Activated T-helper 9 cell treated with anti-CD3 and anti-CD28 coated beads, Interleukin-2, amount 50 U/mL, for 16 hours (primary cell): ENCODE results near the gene SPATA32.
"Not testable (repeated sequence)": the region's sequence is repeated elsewhere in the genome, so short reads cannot be mapped to it uniquely, and the experiment has no call there.

ENCODE experiments used
- DNase-seq: peaks from one replicate; pipeline ENCODE4 v3.0.0-alpha.2; 2020; ENCODE audit warnings: low read depth

The SPATA32 gene

GRCh38 chr17:45261577-45262515 lies at the start of gene SPATA32:
TSS of gene SPATA32 (minus strand) at chr17:45262094. CDS start at chr17:45262016, 78 bp downstream.
- peak; percentile 39 for DNase-seq

DNA sequence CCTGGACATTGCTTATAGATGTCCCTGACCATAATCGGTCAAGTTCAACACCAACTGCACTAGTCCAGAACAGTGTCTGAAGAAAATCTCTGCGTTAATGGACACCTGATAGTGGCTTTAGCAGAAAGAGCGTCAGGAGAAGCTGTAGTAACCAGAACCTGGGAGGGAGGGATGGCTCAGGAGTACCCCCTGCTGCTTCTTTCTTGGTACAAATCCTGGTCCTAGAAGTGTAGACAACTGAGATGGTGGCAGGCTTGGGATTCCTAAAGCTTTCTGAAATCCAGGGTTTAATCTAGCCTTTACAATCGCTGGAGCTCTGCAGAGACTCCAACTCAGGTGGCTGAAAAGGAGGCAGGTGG lies 49.5 kb upstream of the SPATA32 start:
- no peak for DNase-seq

GRCh38 chr17:45310380-45311324 lies 48.8 kb upstream of the SPATA32 start:
- DNase-seq, result no peak

GRCh38 chr17:45309400-45309799 lies 47.5 kb upstream of the SPATA32 start:
- no peak for DNase-seq

GRCh38 chr17:45308840-45309239 lies 46.9 kb upstream of the SPATA32 start:
- DNase-seq, result no peak

GRCh38 chr17:45308016-45308365 lies 46.1 kb upstream of the SPATA32 start:
- no peak for DNase-seq

- no peak for DNase-seq
These were observed 45.6 kb upstream of the SPATA32 start for GRCh38 chr17:45307290-45308015.

- DNase-seq, result no peak
These were observed 44.7 kb upstream of the SPATA32 start for GRCh38 chr17:45306623-45307022.

DNA sequence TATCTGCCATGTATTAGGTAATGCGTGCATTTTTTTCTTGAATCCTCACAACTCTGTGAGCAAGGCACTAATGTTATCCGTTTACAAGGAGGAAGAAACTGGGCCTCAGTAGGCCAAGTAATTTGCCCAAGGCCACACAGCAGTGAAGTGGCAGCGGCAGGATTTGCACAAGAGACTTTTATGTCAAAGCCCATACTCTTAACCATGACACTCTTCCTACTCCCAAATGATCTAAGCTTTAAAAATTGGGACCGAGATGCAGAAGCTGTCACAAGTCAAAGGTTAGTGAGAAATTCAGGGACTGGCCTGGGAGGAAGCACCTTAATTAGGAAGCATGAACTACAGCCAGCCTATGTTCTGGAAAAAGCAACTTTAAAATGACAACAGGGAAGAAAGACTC lies 44.2 kb upstream of the SPATA32 start:
- no peak for DNase-seq

GRCh38 chr17:45305530-45306087 lies 43.7 kb upstream of the SPATA32 start:
- DNase-seq, result no peak

DNA sequence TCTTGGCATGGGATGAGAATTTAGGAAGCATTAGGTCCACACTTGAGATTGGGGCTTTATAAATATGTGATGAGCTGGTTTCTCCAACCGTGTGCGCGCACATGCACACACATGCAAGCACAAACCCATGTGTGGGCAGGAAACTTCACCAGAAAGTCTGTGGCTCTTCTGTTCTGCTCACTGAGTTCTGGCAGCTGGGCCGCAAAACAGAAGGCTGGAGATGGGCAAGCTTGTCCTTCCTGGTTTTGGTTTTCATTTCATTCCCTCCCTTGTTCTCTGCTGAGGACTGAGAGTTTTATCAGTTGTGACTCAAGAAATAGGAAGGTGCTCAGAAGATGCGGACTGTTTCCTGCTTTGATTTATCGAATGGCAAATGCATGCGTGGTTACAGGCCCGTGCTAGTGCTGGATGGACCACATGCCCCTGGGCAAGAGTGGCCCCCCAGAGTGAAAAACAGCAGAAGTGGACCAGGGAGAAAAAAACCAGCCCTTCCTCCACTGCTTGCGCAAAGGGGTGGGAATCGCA lies 40.8 kb upstream of the SPATA32 start:
- DNase-seq, result no peak

GRCh38 chr17:45302220-45302619 lies 40.3 kb upstream of the SPATA32 start:
- not testable (repeated sequence) for DNase-seq

- DNase-seq, result no peak
These were observed 39.8 kb upstream of the SPATA32 start for GRCh38 chr17:45301674-45302073.

DNA sequence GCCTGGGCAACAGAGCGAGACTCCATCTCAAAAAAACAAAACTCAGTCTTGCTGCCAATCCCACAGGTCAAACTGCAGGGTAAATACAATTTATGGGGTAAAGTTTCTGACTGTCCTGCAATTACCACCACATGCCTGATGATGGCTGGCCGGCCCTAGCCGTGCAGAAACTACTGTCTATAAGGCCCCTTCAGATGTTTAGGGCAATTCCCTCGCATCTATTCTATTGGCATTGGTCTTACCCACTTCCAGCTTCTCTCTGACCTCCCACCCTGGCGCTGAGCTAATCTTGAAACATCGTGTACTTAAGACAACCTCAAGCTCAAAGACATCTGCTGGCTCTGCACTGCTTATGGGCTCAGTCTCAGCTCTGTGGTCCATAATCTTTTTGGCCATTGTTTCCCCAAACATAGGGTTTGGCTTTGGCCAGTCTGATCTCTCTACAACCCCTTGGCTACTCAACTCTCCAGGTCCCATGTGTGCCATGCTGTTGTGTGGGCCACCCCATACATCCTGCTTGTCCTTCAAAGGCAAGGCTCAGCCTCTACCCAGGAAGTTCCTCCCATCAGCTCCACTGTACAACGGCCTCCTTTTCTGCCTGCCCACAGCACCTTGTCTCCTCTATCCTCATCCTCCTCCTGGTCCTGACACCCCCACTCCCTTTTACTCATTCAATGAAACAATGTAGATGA lies 38.3 kb upstream of the SPATA32 start:
- no peak for DNase-seq

DNA sequence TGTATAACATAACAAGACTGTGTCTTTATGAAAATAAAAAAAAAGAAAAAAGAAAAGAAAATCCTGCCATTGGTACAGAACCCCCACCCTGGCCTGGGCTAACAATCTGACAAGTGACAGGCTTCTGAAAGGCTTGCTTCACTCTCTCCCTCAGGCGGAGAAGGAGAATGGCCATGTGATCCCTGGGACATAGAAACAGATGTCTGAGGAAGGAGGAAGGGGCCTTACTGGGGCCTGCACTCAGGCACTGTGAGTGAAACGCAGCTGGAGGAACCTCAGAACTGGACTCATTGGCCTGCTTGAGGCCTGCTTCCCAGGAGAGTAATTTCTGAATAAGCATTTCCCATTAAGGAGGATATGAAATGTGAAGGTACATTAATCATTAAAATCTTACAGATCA lies 37.5 kb upstream of the SPATA32 start:
- no peak for DNase-seq

GRCh38 chr17:45298546-45299285 lies 36.8 kb upstream of the SPATA32 start:
- no peak for DNase-seq

- no peak for DNase-seq
These were observed 34.9 kb upstream of the SPATA32 start for GRCh38 chr17:45296833-45297124.

DNA sequence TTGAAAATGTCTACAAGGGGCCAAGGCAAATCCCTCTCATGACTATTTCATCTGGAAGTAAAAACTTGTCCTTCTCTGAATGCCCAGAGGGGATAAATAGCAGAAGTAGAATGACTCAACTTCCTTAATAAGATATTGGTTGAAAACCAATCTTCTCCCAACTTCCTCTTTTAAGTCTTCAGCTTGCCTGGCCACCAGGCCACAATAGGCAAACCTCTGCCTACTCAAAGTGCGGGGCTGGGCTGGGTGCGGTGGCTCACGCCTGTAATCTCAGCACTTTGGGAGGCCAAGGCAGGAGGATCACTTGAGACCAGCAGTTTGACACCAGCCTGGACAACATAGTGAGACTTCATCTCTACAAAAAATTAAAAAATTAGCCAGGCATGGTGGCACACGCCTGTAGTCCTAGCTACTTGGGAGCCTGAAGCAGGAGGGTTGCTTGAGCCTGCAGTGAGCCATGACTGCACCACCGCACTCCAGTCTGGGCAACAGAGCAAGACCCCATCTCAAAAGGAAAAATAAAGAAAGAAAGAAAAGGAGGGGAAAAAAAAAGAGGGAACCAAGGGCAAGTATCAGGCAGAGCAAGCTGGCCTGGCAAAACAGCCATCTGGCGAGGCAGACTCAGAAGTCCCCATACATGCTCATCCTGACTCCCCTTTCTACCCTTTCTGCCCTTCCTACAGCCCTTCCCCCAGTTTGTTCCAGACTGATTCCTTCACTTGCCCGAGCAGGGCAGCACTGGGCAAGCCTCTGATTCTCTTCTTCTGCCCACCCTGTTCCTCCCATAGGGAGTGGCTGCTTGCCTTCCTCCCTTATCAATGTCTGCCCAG lies 34.3 kb upstream of the SPATA32 start:
- DNase-seq, result no peak

GRCh38 chr17:45294506-45294905 lies 32.6 kb upstream of the SPATA32 start:
- DNase-seq, result no peak
